HEK293T (cell line): ENCODE data around the gene CRADD.

ENCODE experiments used
- CTCF ChIA-PET: fragments of 350-600 bp; formaldehyde crosslinking; extraction: SDS; loops from one replicate; lab custom pipeline; 2021; ENCODE audit warnings: antibody characterized with exemption, inconsistent platforms; lab: Yijun Ruan, JAX
- POLR2A ChIA-PET: fragments of 350-600 bp; formaldehyde crosslinking; extraction: SDS; loops from one replicate; lab custom pipeline; 2020; ENCODE audit warnings: antibody characterized with exemption, inconsistent platforms; lab: Yijun Ruan, JAX
- DNase-seq: peaks from one replicate; pipeline ENCODE4 v3.0.0; 2012; ENCODE audit warnings: mixed read lengths; ENCODE audit errors: extremely low spot score
- ARNT ChIP-seq: fragments of 450-650 bp; IDR thresholded peaks from 2 replicates; pipeline ENCODE4 v1.6.1; 2017; ENCODE audit warnings: mild to moderate bottlenecking
- BHLHE40 ChIP-seq: fragments of 450-650 bp; IDR thresholded peaks from 2 replicates; pipeline ENCODE4 v1.6.1; 2016; ENCODE audit warnings: mild to moderate bottlenecking, moderate library complexity, borderline replicate concordance
- CTBP1 ChIP-seq: fragments of 450-650 bp; IDR thresholded peaks from 2 replicates; pipeline ENCODE4 v1.6.1; 2016; ENCODE audit warnings: borderline replicate concordance
- ELF4 ChIP-seq: fragments of 450-650 bp; IDR thresholded peaks from 2 replicates; pipeline ENCODE4 v1.6.1; 2017; ENCODE audit warnings: antibody characterized with exemption
- FOXA1 ChIP-seq: fragments of 450-650 bp; IDR thresholded peaks from 2 replicates; pipeline ENCODE4 v1.6.1; 2016; ENCODE audit warnings: mild to moderate bottlenecking
- FOXK2 ChIP-seq: fragments of 450-650 bp; IDR thresholded peaks from 2 replicates; pipeline ENCODE4 v1.6.1; 2016; ENCODE audit warnings: mild to moderate bottlenecking
- FOXM1 ChIP-seq: fragments of 450-650 bp; IDR thresholded peaks from 2 replicates; pipeline ENCODE4 v1.6.1; 2017; ENCODE audit warnings: mild to moderate bottlenecking, borderline replicate concordance
- HDGF ChIP-seq: fragments of 450-650 bp; IDR thresholded peaks from 2 replicates; pipeline ENCODE4 v1.6.1; 2017; ENCODE audit warnings: antibody characterized with exemption, borderline replicate concordance
- L3MBTL2 ChIP-seq: fragments of 450-650 bp; conservative IDR thresholded peaks from 2 replicates; pipeline ENCODE4 v1.6.1; 2016; ENCODE audit warnings: mild to moderate bottlenecking
- LEF1 ChIP-seq: fragments of 450-650 bp; IDR thresholded peaks from 2 replicates; pipeline ENCODE4 v1.6.1; 2017; ENCODE audit warnings: mild to moderate bottlenecking, borderline replicate concordance
- NFRKB ChIP-seq: fragments of 450-650 bp; IDR thresholded peaks from 2 replicates; pipeline ENCODE4 v1.6.1; 2016; ENCODE audit warnings: mild to moderate bottlenecking, moderate library complexity
- PKNOX1 ChIP-seq: fragments of 450-650 bp; IDR thresholded peaks from 2 replicates; pipeline ENCODE4 v1.6.1; 2016
- SP1 ChIP-seq: fragments of 450-650 bp; IDR thresholded peaks from 2 replicates; pipeline ENCODE4 v1.6.1; 2017
- SUZ12 ChIP-seq: fragments of 450-650 bp; IDR thresholded peaks from 2 replicates; pipeline ENCODE4 v1.6.1; 2016; ENCODE audit warnings: mild to moderate bottlenecking
- TARDBP ChIP-seq: fragments of 450-650 bp; IDR thresholded peaks from 2 replicates; pipeline ENCODE4 v1.6.1; 2016
- ZNF384 ChIP-seq: fragments of 450-650 bp; IDR thresholded peaks from 2 replicates; pipeline ENCODE4 v1.6.1; 2016

CRADD gene

GRCh38 chr12:93833946-93834345 lies 156.8 kb downstream of the CRADD start:
- ChIA-PET CTCF (no interaction called here), POLR2A (no interaction called here)
- DNase-seq, result no peak
- TF ChIP-seq FOXK2 (no peak), HDGF (no peak), SP1 (no peak), NFRKB (no peak), CTBP1 (no peak), FOXM1 (no peak), PKNOX1 (no peak), TARDBP (no peak), ZNF384 (no peak), L3MBTL2 (no peak), SUZ12 (no peak), LEF1 (no peak)

- no peak for DNase-seq
- peak; percentile 61; the same call in 1 of the 2 replicates for TF ChIP-seq PKNOX1
- no peak for TF ChIP-seq SP1
- CTCF ChIA-PET, result no interaction called here
- POLR2A ChIA-PET, result no interaction called here
These were observed 159.6 kb downstream of the CRADD start for GRCh38 chr12:93836620-93837260.

- DNase-seq, result no peak
- POLR2A ChIA-PET, result no interaction called here
- 0 out of 2 replicates have a peak, but pooled peaks have one; percentile 13 for TF ChIP-seq ZNF384
- no peak for TF ChIP-seq TARDBP
- TF ChIP-seq SUZ12, result no peak
- no peak for TF ChIP-seq CTBP1
- CTCF ChIA-PET, result interaction anchor here (0.6 to 1.0 kb wide), 3 partner anchors 10 to 269 kb away, joined by 3 to 14 read pairs (median 3); no protein-coding TSS in a partner anchor
These were observed 161.0 kb downstream of the CRADD start for GRCh38 chr12:93838193-93838592.

- ChIA-PET POLR2A (no interaction called here), CTCF (interaction anchor here (0.8 to 1.0 kb wide), 4 partner anchors 9 to 270 kb away, joined by 3 to 14 read pairs (median 3); no protein-coding TSS in a partner anchor)
- DNase-seq, result no peak
These were observed 161.9 kb downstream of the CRADD start for GRCh38 chr12:93839064-93839463.

GRCh38 chr12:93841671-93842070 lies 164.5 kb downstream of the CRADD start:
- DNase-seq, result no peak
- no peak for TF ChIP-seq LEF1
- no peak for TF ChIP-seq L3MBTL2
- no peak for TF ChIP-seq PKNOX1
- TF ChIP-seq TARDBP, result no peak
- no peak for TF ChIP-seq ELF4
- TF ChIP-seq ARNT, result no peak
- no peak for TF ChIP-seq SUZ12
- TF ChIP-seq SP1, result no peak
- no peak for TF ChIP-seq FOXA1
- no peak for TF ChIP-seq HDGF
- no peak for TF ChIP-seq FOXM1
- ChIA-PET CTCF (no interaction called here), POLR2A (no interaction called here)

More at GRCh38 chr12:93839064-93839463, 161.9 kb downstream of the CRADD start:
- TF ChIP-seq SUZ12 (no peak), PKNOX1 (no peak), ZNF384 (no peak), NFRKB (no peak), BHLHE40 (no peak), CTBP1 (no peak), FOXA1 (no peak)

- no peak for DNase-seq
- TF ChIP-seq NFRKB (no peak), ELF4 (no peak), FOXK2 (no peak)
- CTCF ChIA-PET, result no interaction called here
- POLR2A ChIA-PET, result no interaction called here
These were observed 167.1 kb downstream of the CRADD start for GRCh38 chr12:93844164-93844784.
